PC-9 (cell line): ENCODE data around the gene SPRED3. TPM values are rescaled to one million over a fixed set of nuclear protein-coding genes. Genes with fewer than 3 reads are reported as not detected.

Experiments used
- BruUV-seq: library from RNA; stranded (reverse); fragments of 400-500 nt; replicated peaks from 2 replicates; lab custom pipeline; 2021; lab: Mats Ljungman, UMichigan
- CTCF ChIA-PET: fragments of 300-600 bp; sonication (Branson Sonifier 250); formaldehyde crosslinking; loops from one replicate; lab custom pipeline; 2022; ENCODE audit warnings: antibody characterized with exemption; lab: Charles Lee
- POLR2A ChIA-PET: fragments of 300-600 bp; sonication (Branson Sonifier 250); formaldehyde crosslinking; loops from one replicate; lab custom pipeline; 2022; ENCODE audit warnings: antibody characterized with exemption; ENCODE audit not compliant: unreplicated experiment; lab: Charles Lee
- DNase-seq, 2 experiments: peaks; one replicate each; pipeline versions ENCODE4 v3.0.0 to v3.0.0-alpha.2; 2015 to 2022; ENCODE audit warnings: mixed read lengths in 1 of 2
- H2AFZ ChIP-seq: fragments of 200-600 bp; sonication (generic); 2 replicates; pipeline ENCODE4 v1.8.1; 2017; ENCODE audit warnings: antibody characterized with exemption
- H3F3A ChIP-seq: fragments of 200-600 bp; sonication (generic); 2 replicates; pipeline ENCODE4 v1.8.1; 2017; ENCODE audit warnings: antibody characterized with exemption, mild to moderate bottlenecking, low read depth; ENCODE audit not compliant: insufficient read depth
- H3K27ac ChIP-seq: fragments of 200-600 bp; sonication (generic); 2 replicates; pipeline ENCODE4 v1.6.1; 2016; ENCODE audit warnings: mixed run types
- H3K27me3 ChIP-seq: fragments of 200-600 bp; sonication (generic); 2 replicates; pipeline ENCODE4 v1.6.1; 2016; ENCODE audit warnings: low read depth, mixed run types; ENCODE audit not compliant: insufficient read depth
- H3K36me3 ChIP-seq: fragments of 200-600 bp; sonication (generic); 2 replicates; pipeline ENCODE4 v1.6.1; 2016; ENCODE audit warnings: low read depth, mixed run types
- H3K4me1 ChIP-seq: fragments of 200-600 bp; sonication (generic); replicated peaks from 2 replicates; pipeline ENCODE4 v1.6.1; 2016; ENCODE audit warnings: mixed run types; ENCODE audit not compliant: insufficient read depth
- H3K4me2 ChIP-seq: fragments of 200-600 bp; sonication (generic); 2 replicates; pipeline ENCODE4 v1.6.1; 2017; ENCODE audit warnings: mixed run types
- H3K4me3 ChIP-seq: fragments of 200-600 bp; sonication (generic); 2 replicates; pipeline ENCODE4 v1.6.1; 2016; ENCODE audit warnings: mixed run types
- H3K79me2 ChIP-seq: fragments of 200-600 bp; sonication (generic); 2 replicates; pipeline ENCODE4 v1.6.1; 2017; ENCODE audit warnings: low read depth, mixed run types
- H3K9me2 ChIP-seq: fragments of 200-600 bp; sonication (generic); 2 replicates; pipeline ENCODE4 v1.8.1; 2017; ENCODE audit warnings: mild to moderate bottlenecking; ENCODE audit not compliant: insufficient read depth
- H3K9me3 ChIP-seq: fragments of 200-600 bp; sonication (generic); 2 replicates; pipeline ENCODE4 v1.8.1; 2016; ENCODE audit warnings: low read depth; ENCODE audit not compliant: insufficient read depth
- H4K20me1 ChIP-seq: fragments of 200-600 bp; sonication (generic); 2 replicates; pipeline ENCODE4 v1.8.1; 2017; ENCODE audit not compliant: insufficient read depth
- EZH2 ChIP-seq: fragments of 200-600 bp; sonication (generic); IDR thresholded peaks from 2 replicates; pipeline ENCODE4 v1.8.0; 2017; ENCODE audit warnings: antibody characterized with exemption, low read depth
- intact Hi-C: fragments of 100-400 bp; cut with micrococcal nuclease; formaldehyde crosslinking; loops from one replicate; pipeline ENCODE4 v1.10.0; 2022; ENCODE audit not compliant: unreplicated experiment
- total RNA-seq: library from RNA; stranded (reverse); gene quantifications from 2 replicates; pipeline ENCODE4 v1.2.3, GENCODE V29; 2021
- TF ChIP-seq, protein P1 (sequence below): fragments of 200-600 bp; sonication (generic); conservative IDR thresholded peaks from 2 replicates; pipeline ENCODE4 v1.6.1; 2017; ENCODE audit warnings: mixed run types, antibody characterized with exemption, mild to moderate bottlenecking, moderate library complexity

SPRED3 gene
- total RNA-seq, 1 experiment from 2014 or later, result 5.4 TPM

DNA sequence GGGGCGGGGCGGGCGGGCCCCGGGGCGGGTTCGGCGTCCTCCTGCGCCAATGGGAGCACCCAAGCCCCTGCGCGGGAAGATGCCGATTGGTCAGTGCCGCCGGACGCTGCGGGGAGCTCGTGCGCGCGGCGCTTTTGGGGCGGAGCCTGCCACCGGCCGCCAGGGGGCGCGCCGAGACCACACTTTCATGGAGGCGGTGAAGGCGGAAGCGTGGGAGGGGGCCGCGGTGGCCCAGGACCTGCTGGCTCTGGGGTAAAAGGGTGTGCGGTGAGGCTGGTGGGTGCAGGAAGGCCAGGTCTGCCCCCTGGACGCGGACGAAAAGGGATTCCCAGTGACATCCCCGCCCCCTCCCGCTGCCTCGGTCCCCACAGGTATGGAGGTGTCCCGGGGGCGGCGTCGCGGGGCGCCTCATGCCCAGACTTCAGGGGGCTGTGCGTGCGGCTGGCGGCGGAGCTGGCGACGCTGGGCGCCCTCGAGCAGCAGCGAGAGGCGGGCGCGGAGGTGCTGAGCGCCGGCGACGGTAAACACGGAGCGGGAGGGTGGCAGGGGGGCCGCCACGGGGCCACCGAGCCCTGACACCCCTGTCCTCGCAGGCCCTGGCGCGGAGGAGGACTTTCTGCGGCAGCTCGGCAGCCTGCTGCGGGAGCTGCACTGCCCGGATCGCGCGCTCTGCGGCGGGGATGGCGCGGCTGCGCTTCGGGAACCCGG is 14.6 kb downstream of the SPRED3 start, which contains the start of gene FAM98C:
FAM98C (plus strand) TSS at position 127 of the 708 bp plus-strand sequence; CDS start at position 188, 61 bp downstream.
- H3K4me1 ChIP-seq, result peaks cover 8% of the 10 kb centered on the region; the same call in 1 of the 2 replicates
- H3F3A ChIP-seq, result no peaks in the 10 kb centered on the region
- H2AFZ ChIP-seq, result peak within 1 kb of the TSS; percentile 93
- no peaks in the 10 kb centered on the region for H3K9me2 ChIP-seq
- peak within 1 kb of the TSS; percentile 90 for H3K4me2 ChIP-seq
- 0 out of 2 replicates have a peak, but pooled peaks cover 4% of the 10 kb centered on the region for H3K79me2 ChIP-seq
- H4K20me1 ChIP-seq, result no peaks in the 10 kb centered on the region
- H3K27ac ChIP-seq, result no peak within 1 kb of the TSS
- no TSS peak for BruUV-seq
- intact Hi-C loops, result loop anchor here (1.0 to 10.0 kb wide), 6 partner anchors 67 to 549 kb away; partner anchors contain the start of genes ECH1, MRPS12 and SARS2
- ChIA-PET CTCF (interaction anchor here (0.5 to 2.5 kb wide), 25 partner anchors 15 to 986 kb away, joined by 3 to 29 read pairs (median 5); partner anchors contain the start of genes GGN, MRPS12, SARS2 and SPRED3), POLR2A (interaction anchor here (0.6 to 1.2 kb wide), 13 partner anchors 9 to 1033 kb away, joined by 3 to 11 read pairs (median 4); partner anchors contain the start of genes GGN, MED29, PSMD8 and RPS16)
- no peaks in the 10 kb centered on the region for H3K27me3 ChIP-seq
- no peaks in the 10 kb centered on the region for H3K9me3 ChIP-seq
- H3K4me3 ChIP-seq, result peak within 1 kb of the TSS; percentile 94
- DNase-seq, result peak; percentile 90 to 97
- TF ChIP-seq, protein P1, sequence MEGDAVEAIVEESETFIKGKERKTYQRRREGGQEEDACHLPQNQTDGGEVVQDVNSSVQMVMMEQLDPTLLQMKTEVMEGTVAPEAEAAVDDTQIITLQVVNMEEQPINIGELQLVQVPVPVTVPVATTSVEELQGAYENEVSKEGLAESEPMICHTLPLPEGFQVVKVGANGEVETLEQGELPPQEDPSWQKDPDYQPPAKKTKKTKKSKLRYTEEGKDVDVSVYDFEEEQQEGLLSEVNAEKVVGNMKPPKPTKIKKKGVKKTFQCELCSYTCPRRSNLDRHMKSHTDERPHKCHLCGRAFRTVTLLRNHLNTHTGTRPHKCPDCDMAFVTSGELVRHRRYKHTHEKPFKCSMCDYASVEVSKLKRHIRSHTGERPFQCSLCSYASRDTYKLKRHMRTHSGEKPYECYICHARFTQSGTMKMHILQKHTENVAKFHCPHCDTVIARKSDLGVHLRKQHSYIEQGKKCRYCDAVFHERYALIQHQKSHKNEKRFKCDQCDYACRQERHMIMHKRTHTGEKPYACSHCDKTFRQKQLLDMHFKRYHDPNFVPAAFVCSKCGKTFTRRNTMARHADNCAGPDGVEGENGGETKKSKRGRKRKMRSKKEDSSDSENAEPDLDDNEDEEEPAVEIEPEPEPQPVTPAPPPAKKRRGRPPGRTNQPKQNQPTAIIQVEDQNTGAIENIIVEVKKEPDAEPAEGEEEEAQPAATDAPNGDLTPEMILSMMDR, result peak; percentile 94
- no peak for TF ChIP-seq EZH2
- H3K36me3 ChIP-seq, result no peaks in the 10 kb centered on the region

DNA sequence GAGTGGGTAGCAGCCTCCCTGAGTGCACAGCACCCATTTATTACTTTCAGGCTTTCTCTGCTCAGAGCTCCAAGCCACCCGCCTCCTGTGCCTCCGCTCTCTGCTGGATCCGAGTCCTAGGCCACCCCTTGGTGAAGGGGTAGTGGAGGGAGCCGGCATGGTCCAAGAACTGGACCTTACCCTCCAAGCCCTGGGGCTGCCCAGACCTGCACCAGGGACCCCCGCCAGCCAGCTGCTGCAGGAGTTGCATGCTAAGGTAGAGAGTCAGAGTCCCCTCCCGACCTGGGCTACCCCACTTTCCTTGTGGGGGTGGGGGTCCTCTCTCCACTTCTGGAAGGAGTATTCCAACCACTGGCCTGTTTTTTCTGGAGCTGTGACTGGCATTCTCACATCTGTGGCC is 16.4 kb downstream of the SPRED3 start:
- Histone ChIP-seq H3K4me3 (no peak overlapping the region), H4K20me1 (no peaks in the 10 kb centered on the region), H3K4me2 (no peak overlapping the region), H3K4me1 (peaks cover 8% of the 10 kb centered on the region; the same call in 1 of the 2 replicates), H3K27ac (no peak overlapping the region), H3K9me3 (no peaks in the 10 kb centered on the region), H2AFZ (no peak overlapping the region), H3K36me3 (no peaks in the 10 kb centered on the region), H3F3A (no peaks in the 10 kb centered on the region), H3K79me2 (0 out of 2 replicates have a peak, but pooled peaks cover 4% of the 10 kb centered on the region), H3K27me3 (no peaks in the 10 kb centered on the region), H3K9me2 (no peaks in the 10 kb centered on the region)
- BruUV-seq, result no TSS peak
- DNase-seq, result no peak
- ChIA-PET CTCF (no interaction called here), POLR2A (interaction anchor here (0.7 kb wide), 1 partner anchor 43 kb away, joined by 8 read pairs; no protein-coding TSS in a partner anchor)
- intact Hi-C loops, result loop anchor here (5.0 to 10.0 kb wide), 2 partner anchors 173 to 430 kb away; partner anchors contain the start of gene ECH1
- no peak for TF ChIP-seq EZH2
- TF ChIP-seq, protein P1, result no peak

DNA sequence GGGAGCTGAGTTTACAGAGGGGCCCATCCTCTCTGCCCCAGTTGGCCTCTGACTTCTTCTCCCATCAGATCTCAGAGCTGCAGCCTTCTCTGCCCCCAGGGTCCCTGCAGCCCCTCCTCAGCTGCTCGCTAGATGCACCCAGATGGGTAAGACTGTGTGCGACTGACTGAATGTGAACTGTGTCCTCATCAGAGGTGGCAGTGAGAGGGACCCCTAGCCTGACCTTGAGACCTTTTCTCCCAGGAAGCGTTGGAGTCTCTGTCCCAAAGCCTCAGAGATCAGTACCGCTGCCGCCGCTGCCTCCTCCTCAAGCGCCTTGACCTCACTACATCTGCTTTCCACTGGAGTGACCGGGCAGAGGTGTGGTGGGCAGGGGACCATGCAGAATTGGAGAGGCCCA is 16.8 kb downstream of the SPRED3 start:
- Histone ChIP-seq H3K79me2 (0 out of 2 replicates have a peak, but pooled peaks cover 4% of the 10 kb centered on the region), H3K4me2 (no peak overlapping the region), H3K27ac (no peak overlapping the region), H3K36me3 (no peaks in the 10 kb centered on the region), H3K27me3 (no peaks in the 10 kb centered on the region), H3K9me3 (no peaks in the 10 kb centered on the region), H3K4me3 (no peak overlapping the region), H3K4me1 (peaks cover 8% of the 10 kb centered on the region; the same call in 1 of the 2 replicates), H2AFZ (no peak overlapping the region), H4K20me1 (no peaks in the 10 kb centered on the region), H3K9me2 (no peaks in the 10 kb centered on the region), H3F3A (no peaks in the 10 kb centered on the region)
- POLR2A ChIA-PET, result interaction anchor here (0.6 kb wide), 1 partner anchor 495 kb away, joined by 6 read pairs; the partner anchor contains the start of gene NFKBIB
- intact Hi-C loops, result loop anchor here (10.0 kb wide), 1 partner anchor 430 kb away; the partner anchor contains the start of gene ECH1
- TF ChIP-seq EZH2, result no peak
- TF ChIP-seq, protein P1, result no peak
- DNase-seq, result no peak
- CTCF ChIA-PET, result interaction anchor here (0.6 kb wide), 1 partner anchor 292 kb away, joined by 3 read pairs; no protein-coding TSS in a partner anchor
- BruUV-seq, result no TSS peak
